ENCODE results near the gene SCNN1B.

Gene SCNN1B

DNA sequence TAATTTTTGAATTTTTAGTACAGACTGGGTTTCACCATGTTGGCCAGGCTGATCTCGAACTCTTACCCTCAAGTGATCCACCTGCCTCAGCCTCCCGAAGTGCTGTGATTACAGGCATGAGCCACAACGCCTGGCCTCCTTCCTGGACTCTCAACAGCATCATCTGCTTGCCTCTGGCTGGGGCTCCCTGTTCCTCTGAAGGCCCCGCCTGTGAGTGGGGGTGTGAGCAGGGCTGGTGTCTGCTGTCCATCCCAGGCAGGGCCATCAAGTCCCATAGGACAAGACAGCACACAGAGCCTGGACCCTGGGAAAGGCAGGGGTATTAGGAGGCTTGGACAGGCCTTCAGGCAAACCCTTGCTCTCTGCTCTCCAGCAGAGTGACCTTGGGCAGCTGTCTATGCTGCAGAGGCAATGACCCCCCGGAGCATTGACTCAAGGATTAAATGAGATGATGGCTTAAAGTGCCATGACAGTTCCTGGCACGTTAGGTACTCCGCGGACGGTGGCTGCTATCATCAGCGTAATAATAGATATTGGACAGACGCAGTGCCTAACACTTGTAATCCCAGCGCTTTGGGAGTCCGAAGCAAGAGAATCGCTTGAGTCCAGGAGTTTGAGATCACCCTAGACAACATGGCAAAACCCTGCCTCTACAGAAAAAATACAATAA is 19.2 kb downstream of the SCNN1B start:
- no peak for DNase-seq

GRCh38 chr16:23323224-23324030 is 21.3 kb downstream of the SCNN1B start:
- no peak for DNase-seq

GRCh38 chr16:23324727-23325126 is 22.6 kb downstream of the SCNN1B start:
- no peak for DNase-seq

DNA sequence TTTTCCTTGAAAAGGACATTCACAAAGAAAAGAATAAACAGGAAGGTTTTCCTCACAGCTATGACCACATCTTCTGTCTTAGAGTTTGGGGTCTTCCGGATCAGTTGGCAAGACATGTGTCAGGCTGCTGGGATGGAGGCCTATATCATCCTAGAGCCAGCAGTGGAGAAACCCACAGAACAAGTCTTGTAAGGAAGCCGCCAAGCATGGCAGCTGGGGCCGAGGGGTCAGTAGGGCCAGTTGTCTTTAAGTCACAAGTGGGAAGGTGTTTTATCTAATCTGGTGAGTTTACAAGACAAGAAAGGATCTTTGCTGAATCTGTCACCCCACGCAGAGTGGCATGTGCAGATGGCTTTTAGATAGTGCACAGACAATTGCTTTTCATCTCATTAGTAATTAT is 25.7 kb downstream of the SCNN1B start:
- no peak for DNase-seq

GRCh38 chr16:23330161-23330560 is 28.1 kb downstream of the SCNN1B start:
- no peak for DNase-seq

DNA sequence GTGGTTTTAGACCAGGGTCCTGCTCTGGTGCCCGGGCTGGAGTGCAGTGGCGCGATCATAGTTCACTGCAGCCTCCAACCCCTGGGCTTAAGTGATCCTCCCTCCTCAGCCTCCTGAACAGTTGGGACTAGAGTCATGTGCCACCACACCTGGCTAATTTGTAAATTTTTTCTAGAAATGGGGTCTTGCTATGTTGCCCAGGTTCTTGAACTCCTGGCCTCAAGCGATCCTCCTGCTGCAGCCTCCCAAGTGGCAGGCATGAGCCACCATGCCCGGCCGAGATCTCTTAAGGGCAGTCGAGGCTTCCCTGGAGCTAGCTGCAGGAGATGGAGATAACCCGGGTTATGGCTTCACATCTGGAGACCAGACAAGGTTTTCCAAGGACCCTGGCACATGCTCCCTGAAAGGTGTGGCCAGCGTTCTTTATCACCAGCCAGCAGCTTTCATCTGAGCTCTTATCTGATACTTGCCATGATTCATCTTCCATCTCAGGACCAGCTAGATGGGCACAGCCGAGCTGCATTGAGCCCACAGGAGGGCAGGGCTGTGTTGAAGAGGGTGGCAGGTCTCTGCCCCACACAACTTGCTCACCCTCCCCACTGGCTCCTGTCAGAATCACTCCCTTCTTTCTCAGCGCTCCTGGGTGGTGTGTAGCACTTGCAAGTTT is 28.6 kb downstream of the SCNN1B start:
- DNase-seq = no peak

- no peak for DNase-seq
Observed at GRCh38 chr16:23333034-23333579, 31.0 kb downstream of the SCNN1B start.

GRCh38 chr16:23333831-23334456 is 31.8 kb downstream of the SCNN1B start:
- DNase-seq = no peak

- DNase-seq = no peak
Observed at GRCh38 chr16:23334457-23334853, 32.4 kb downstream of the SCNN1B start.

DNA sequence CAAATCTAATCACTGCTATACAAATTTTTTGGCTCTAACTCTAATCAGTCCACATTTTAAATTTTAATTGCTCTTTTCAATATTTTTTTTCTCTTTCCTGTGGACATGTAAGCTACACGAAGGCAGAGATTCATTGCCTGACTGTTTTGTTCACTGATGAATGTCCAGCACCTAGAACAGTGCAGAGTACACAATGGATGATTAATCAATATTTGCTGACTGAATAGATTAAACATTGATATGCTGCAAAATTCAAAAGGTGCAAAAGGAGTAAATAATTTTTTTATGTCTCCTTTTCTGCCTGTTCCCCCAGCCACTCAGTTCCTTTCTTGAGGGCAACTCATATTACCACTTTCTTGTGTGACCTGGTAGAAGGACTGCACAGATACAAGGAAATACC is 32.8 kb downstream of the SCNN1B start:
- DNase-seq = no peak

DNA sequence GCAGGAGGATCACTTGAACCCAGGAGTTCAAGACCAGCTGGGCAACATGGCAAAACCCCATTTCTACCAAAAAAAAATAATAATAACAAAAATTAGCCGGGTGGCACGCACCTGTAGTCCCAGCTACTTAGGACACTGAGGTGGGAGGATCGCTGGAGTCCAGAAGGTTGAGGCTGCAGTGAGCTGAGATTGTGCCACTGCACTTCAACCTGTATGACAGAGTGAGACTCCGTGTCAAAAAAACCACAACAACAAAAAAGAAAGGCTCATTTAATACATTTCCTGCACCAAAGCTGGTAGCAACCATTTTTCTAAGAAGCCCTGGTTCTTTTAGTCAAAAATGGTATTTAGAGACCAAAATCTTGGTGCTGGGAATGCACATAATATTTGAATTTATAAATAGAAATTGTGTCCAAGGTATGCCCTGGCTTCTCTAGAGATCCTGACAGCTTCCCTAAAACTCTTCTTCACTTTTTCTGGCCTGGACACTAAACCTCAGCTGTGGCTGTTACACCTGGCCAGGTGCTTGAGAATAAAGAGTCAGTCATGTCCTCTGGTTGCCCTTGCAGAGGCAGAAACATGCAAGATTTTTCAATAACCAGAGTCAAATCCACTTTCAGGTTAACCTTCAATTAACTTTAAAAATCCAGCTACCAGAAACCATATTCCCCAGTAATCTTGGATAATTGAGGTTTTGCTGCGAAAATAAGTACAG is 35.9 kb downstream of the SCNN1B start:
- no peak for DNase-seq

DNA sequence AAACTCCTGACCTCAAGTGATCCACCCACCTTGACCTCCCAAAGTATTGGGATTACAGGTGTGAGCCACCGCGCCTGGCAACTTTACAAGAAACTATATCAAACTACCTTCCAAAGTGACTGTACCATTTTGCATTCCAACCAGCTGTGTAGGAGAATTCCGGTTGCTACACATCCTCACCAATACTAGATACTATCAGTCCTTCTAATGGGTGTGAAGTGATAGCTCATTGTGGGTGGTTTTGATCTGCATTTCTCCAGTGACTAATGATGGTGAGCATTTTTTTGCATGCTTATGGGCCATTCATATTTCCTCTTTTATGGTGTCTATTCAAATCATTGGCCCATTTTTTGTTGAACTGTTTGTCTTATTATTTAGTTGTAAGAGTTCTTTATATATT is 37.7 kb downstream of the SCNN1B start:
- DNase-seq = no peak

DNA sequence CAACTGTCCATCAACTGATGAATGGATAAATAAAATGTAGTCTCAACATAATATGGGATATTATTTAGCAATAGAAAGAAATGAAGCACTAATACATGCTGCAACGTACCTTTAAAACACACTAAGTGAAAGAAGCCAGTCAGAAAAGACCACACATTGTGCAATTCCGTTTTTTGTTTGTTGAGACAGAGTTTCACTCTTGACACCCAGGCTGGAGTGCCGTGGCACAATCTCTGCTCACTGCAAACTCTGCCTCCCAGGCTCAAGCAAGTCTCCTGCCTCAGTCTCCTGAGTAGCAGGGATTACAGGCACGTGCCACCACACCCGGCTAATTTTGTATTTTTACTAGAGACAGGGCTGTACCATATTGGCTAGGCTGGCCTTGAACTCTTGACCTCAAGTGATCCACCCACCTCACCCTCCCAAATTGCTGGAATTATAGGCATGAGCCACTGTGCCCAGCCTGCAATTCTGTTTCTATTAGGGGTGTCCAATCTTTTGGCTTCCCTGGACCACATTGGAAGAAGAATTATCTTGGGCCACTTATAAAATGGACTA is 40.1 kb downstream of the SCNN1B start:
- DNase-seq = no peak

GRCh38 chr16:23343643-23344612 is 41.8 kb downstream of the SCNN1B start:
- no peak for DNase-seq

DNA sequence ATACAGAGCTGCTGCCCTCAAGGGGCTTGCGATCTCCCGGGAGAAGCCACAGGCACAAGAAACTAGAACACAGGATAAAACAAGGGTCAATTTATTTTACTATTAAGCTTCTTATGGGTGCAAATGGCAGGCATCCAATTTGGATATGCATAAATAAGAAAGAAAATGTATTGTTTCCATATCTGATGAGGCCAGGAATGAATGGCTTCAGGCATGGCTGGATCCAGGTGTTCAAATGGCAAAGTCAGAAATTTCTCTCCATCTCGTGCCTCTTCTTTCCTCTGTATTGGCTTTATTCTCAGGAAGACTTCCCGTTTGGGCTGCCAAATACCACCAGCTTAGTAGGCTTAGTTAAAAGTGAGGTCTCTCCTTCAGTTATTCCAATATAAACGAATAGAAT is 43.1 kb downstream of the SCNN1B start:
- no peak for DNase-seq

DNA sequence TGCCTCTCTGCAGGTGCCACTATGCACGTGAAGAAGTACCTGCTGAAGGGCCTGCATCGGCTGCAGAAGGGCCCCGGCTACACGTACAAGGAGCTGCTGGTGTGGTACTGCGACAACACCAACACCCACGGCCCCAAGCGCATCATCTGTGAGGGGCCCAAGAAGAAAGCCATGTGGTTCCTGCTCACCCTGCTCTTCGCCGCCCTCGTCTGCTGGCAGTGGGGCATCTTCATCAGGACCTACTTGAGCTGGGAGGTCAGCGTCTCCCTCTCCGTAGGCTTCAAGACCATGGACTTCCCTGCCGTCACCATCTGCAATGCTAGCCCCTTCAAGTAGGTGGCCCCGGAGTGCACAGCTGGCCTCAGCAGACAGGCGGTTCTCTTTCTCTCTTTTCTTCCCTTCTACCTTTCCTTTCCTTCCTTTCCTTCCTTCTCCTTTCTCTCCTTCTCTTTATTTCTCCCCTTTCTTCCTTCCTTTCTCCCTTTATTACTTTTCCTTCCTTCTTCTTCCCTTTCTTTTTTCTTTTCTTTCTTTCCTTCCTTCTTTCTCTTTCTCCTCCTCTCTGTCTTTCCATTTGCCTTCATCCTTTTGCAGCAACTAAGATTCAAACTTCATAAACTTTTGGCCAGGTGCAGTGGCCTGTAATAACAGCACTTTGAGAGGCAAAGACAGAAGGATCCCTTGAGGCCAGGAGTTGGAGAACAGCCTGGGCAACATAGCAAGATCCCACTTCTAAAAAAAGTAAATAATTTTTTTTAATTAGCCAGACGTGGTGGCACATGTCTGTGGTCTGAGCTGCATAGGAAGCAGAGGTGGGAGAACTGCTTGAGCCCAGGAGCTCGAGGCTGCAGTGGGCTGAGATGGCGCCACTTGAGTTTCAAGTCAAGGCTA is 46.7 kb downstream of the SCNN1B start:
- no peak for DNase-seq

DNA sequence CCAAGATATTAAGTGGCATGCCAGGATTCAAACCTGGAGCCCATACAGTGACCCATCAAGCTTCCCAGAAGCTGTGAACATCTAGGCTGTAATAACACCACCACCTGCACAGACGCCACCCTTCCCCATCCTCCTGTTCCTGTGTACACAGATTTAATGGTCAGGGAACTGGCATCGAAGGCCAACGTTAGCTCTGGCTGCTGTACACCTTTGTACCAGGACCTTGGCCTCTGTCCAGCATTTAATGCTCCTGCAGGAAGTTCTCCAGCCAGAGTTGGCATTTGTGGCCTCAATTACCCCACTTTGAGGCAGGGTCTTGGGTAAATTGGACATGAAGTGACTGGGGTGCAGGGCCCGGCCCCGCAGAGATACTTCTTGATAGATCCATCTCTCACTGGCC is 49.3 kb downstream of the SCNN1B start:
- DNase-seq = no peak

- DNase-seq = no peak
Observed at GRCh38 chr16:23353440-23353839, 51.3 kb downstream of the SCNN1B start.

GRCh38 chr16:23354246-23354645 is 52.1 kb downstream of the SCNN1B start:
- DNase-seq = no peak

GRCh38 chr16:23355106-23355670 is 53.1 kb downstream of the SCNN1B start:
- no peak for DNase-seq
